AG09309 (cell line): ENCODE results near the gene ZNF14.
"Not testable (repeated sequence)": the region's sequence is repeated elsewhere in the genome, so short reads cannot be mapped to it uniquely, and the experiment has no call there.

Experiments
- DNase-seq: peaks from one replicate; pipeline ENCODE4 v3.0.0-alpha.2; 2010; ENCODE audit warnings: low read depth
- H3K4me3 ChIP-seq: 2 replicates; pipeline ENCODE4 v1.5.1; 2011; ENCODE audit warnings: mild to moderate bottlenecking, low read depth, low read length, moderate library complexity; ENCODE audit not compliant: control insufficient read depth
- TF ChIP-seq, protein P1 (sequence below): IDR thresholded peaks from 2 replicates; pipeline ENCODE4 v1.5.1; 2011; ENCODE audit warnings: mild to moderate bottlenecking, low read depth, low read length, inconsistent platforms; ENCODE audit not compliant: insufficient read depth, control insufficient read depth; ENCODE audit errors: missing control alignments

The ZNF14 gene

DNA sequence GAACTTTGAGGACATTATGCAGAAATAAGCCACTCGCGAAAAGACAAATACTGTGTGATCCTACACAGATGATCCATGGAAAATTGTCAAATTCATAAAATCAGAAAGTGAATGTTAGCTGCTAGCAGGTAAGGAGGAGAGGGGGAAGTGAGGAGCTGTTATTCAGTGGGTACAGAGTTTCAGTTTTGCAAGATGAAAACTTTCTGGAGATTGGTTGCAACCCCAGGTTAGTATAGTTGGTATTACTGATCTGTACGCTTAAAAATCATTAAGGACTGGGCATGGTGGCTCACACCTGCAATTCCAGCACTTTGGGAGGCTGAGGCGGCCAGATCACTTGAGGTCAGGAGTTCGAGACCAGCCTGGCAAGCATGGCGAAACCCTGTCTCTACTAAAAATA is 46.3 kb downstream of the ZNF14 start:
- no peak overlapping the region for H3K4me3 ChIP-seq
- TF ChIP-seq, protein P1, sequence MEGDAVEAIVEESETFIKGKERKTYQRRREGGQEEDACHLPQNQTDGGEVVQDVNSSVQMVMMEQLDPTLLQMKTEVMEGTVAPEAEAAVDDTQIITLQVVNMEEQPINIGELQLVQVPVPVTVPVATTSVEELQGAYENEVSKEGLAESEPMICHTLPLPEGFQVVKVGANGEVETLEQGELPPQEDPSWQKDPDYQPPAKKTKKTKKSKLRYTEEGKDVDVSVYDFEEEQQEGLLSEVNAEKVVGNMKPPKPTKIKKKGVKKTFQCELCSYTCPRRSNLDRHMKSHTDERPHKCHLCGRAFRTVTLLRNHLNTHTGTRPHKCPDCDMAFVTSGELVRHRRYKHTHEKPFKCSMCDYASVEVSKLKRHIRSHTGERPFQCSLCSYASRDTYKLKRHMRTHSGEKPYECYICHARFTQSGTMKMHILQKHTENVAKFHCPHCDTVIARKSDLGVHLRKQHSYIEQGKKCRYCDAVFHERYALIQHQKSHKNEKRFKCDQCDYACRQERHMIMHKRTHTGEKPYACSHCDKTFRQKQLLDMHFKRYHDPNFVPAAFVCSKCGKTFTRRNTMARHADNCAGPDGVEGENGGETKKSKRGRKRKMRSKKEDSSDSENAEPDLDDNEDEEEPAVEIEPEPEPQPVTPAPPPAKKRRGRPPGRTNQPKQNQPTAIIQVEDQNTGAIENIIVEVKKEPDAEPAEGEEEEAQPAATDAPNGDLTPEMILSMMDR: no peak
- no peak for DNase-seq

GRCh38 chr19:19686119-19686518 is 46.8 kb downstream of the ZNF14 start:
- not testable (repeated sequence) for H3K4me3 ChIP-seq, DNase-seq

- DNase-seq: no peak
- no peak overlapping the region for H3K4me3 ChIP-seq
- TF ChIP-seq, protein P1: no peak
Measured at GRCh38 chr19:19679176-19680073, 53.5 kb downstream of the ZNF14 start.

DNA sequence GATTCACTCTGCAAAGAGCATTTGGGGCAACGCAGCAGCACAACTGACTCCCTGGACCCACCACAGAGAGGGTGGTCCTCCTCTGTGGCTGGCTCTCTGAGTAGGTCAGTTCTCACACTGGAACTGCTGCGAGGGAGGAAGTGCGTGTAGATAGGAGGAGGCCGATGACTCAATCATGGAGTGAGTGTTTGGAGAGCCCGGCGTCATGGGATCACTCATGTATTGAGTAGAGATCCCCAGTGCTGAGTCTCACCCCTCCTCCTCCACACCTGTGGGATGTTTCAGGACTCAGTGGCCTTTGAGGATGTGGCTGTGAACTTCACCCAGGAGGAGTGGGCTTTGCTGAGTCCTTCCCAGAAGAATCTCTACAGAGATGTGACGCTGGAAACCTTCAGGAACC is 55.3 kb downstream of the ZNF14 start:
- no peak overlapping the region for H3K4me3 ChIP-seq
- TF ChIP-seq, protein P1: no peak
- DNase-seq: no peak

- no peak for DNase-seq
Measured at GRCh38 chr19:19674315-19674714, 58.6 kb downstream of the ZNF14 start.

DNA sequence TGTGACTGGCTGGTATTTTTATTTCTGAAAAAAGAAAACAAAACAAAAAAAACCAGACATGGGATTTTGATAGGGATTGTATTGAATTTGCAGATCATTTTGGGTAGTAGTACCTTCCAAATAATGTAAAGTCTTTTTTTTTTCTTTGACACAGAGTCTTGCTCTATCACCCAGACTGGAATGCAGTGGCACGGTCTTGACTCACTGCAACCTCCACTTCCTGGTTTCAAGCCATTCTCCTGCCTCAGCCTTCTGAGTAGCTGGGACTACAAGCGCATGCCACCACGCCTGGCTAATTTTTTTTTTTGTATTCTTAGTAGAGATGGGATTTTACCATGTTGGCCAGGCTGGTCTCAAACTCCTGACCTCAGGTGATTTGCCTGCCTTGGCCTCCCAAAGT is 60.1 kb downstream of the ZNF14 start:
- no peak for DNase-seq
- TF ChIP-seq, protein P1: no peak
- no peak overlapping the region for H3K4me3 ChIP-seq

More at GRCh38 chr19:19674315-19674714, 58.6 kb downstream of the ZNF14 start:
- TF ChIP-seq, protein P1: no peak
- no peak overlapping the region for H3K4me3 ChIP-seq

GRCh38 chr19:19670070-19670551 is 62.8 kb downstream of the ZNF14 start:
- TF ChIP-seq, protein P1: no peak
- DNase-seq: no peak
- H3K4me3 ChIP-seq: peak overlapping the region; percentile 6; the same call in 1 of the 2 replicates
